SU-DHL-6 (cell line): ENCODE data around the gene ENOX1.

Source experiments
- CTCF ChIP-seq: fragments of 200-600 bp; sonication (generic); IDR thresholded peaks from one replicate; pipeline ENCODE4 v1.5.1; 2017; ENCODE audit warnings: antibody characterized with exemption, mild to moderate bottlenecking, low read length, moderate library complexity; ENCODE audit not compliant: insufficient read depth, poor library complexity, severe bottlenecking
- EZH2phosphoT487 ChIP-seq: fragments of 200-600 bp; sonication (generic), shearing (Covaris generic); conservative IDR thresholded peaks from 2 replicates; pipeline ENCODE4 v1.6.1; 2018; ENCODE audit warnings: mild to moderate bottlenecking, antibody characterized with exemption, low read length, moderate library complexity, mixed read lengths

DNA sequence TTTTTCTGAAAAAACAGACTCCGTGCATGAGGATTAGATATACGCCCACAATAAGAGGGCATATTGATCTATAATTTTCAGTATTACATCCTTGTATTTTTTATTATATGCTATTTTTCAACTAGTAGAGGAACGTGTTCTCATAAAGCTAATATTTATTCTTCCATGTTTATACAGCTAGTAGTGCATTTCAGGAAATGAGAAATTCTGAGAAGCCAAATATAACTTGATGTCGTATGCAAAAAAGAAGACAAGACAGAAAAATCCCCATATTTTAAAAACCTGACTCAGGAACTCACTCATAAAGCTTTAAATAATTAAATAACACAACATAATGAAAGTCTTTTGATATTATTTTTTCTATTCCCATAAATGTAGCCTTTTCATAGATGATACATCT, 308.6 kb downstream of the ENOX1 start:
- TF ChIP-seq EZH2phosphoT487, result no peak
- TF ChIP-seq CTCF, result no peak
